Midbrain (tissue), 1 donor: ENCODE results near the gene MAP4.
A peak's percentile ranks its signal among the peaks of the same experiment; 100 is the strongest.

Experiments used
- DNase-seq: peaks from one replicate; lab custom pipeline; 2025; lab: John Stamatoyannopoulos, UW

Gene MAP4

GRCh38 chr3:47863391-47864128 lies 152.7 kb downstream of the MAP4 start:
- no peak for DNase-seq

GRCh38 chr3:47859956-47860605 lies 156.1 kb downstream of the MAP4 start:
- no peak for DNase-seq

- no peak for DNase-seq
Observed at GRCh38 chr3:47857151-47857550, 159.1 kb downstream of the MAP4 start.

GRCh38 chr3:47856669-47857068 lies 159.5 kb downstream of the MAP4 start:
- peak; percentile 48 for DNase-seq

- no peak for DNase-seq
Observed at GRCh38 chr3:47855461-47856383, 160.5 kb downstream of the MAP4 start.

GRCh38 chr3:47854720-47855455 lies 161.3 kb downstream of the MAP4 start:
- DNase-seq = no peak

GRCh38 chr3:47854267-47854666 lies 161.9 kb downstream of the MAP4 start:
- no peak for DNase-seq

GRCh38 chr3:47852604-47853602 lies 163.3 kb downstream of the MAP4 start:
- DNase-seq = peak; percentile 54

GRCh38 chr3:47851888-47852603 lies 164.2 kb downstream of the MAP4 start:
- DNase-seq = no peak

- no peak for DNase-seq
Observed at GRCh38 chr3:47850564-47851410, 165.4 kb downstream of the MAP4 start.

- no peak for DNase-seq
Observed at GRCh38 chr3:47849699-47850563, 166.3 kb downstream of the MAP4 start.

GRCh38 chr3:47849186-47849698 lies 167.0 kb downstream of the MAP4 start:
- no peak for DNase-seq

- no peak for DNase-seq
Observed at GRCh38 chr3:47848599-47849117, 167.6 kb downstream of the MAP4 start.

- no peak for DNase-seq
Observed at GRCh38 chr3:47847801-47848518, 168.3 kb downstream of the MAP4 start.

GRCh38 chr3:47847260-47847659 lies 169.0 kb downstream of the MAP4 start:
- DNase-seq = no peak

GRCh38 chr3:47846880-47847248 lies 169.4 kb downstream of the MAP4 start:
- no peak for DNase-seq
